NCI-H1105 (cell line): ENCODE results near the gene CT45A9.
"Not testable (repeated sequence)": the region's sequence is repeated elsewhere in the genome, so short reads cannot be mapped to it uniquely, and the experiment has no call there.

Experiments used
- DNase-seq: peaks from one replicate; lab custom pipeline; 2025; lab: John Stamatoyannopoulos, UW

The CT45A9 gene, protein sequence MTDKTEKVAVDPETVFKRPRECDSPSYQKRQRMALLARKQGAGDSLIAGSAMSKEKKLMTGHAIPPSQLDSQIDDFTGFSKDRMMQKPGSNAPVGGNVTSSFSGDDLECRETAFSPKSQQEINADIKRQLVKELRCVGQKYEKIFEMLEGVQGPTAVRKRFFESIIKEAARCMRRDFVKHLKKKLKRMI

DNA sequence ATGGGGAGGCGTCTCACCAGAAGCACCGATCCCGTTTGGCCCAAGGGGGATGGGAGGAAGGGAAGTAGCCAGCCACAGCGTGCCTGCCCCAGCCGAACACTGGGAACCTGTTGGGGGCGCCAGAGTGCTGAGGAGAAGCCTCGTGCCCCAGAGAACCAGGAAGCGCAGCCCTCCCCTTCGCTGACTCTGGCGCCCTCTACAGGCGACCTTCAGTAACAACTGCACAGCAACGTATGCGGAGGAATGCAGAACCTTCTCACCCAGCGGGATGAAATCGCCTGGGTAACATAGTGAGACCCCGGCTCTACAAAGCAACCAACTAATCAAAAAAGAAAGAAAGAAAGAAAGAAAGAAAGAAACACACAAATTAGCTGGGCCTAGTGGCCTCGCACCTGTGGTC, at the start of gene CT45A9:
Gene CT45A9, minus strand, starts transcription at position 101 of the 400 bp plus-strand sequence. CDS start 3,751 bp downstream, outside the sequence.
- not testable (repeated sequence) for DNase-seq

DNA sequence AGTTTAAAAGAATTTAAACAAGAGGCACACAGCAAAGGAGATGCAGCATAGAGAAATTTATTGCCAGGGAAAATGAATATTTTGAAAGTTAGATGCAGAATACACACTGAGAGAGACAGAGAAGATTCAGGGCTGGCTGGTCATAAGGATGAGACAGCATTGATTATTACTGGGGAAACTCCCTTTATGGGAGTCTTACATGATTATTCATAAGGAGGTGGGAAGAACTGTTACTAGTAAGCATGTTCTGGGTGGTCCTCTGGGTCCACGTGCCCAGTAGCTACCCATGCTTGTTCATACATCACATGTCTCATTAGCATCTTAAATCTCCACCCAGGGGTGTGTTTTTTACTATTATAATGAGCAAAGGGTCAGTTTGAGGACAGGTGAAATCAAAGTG, 48.9 kb upstream of the CT45A9 start:
- DNase-seq = not testable (repeated sequence)

DNA sequence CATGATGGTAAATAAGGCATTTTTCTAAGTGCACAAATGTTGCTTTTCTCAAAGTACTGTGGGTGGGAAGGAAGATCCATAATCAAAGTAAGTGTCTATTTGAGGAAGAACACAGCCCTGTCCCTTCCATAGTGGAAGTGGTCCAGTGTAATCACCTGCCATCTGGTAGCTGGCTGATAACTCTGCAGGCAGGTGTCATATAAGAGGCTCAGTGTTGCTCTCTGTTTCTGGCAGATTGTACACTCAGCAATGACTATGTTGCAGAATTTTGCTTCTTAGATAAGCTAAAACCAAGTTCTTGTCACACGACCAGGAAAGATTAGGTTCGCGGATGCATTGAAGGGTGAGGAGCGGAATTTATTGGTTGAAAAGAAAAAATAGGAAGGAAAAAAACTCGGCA, 42.8 kb upstream of the CT45A9 start:
- no peak for DNase-seq

DNA sequence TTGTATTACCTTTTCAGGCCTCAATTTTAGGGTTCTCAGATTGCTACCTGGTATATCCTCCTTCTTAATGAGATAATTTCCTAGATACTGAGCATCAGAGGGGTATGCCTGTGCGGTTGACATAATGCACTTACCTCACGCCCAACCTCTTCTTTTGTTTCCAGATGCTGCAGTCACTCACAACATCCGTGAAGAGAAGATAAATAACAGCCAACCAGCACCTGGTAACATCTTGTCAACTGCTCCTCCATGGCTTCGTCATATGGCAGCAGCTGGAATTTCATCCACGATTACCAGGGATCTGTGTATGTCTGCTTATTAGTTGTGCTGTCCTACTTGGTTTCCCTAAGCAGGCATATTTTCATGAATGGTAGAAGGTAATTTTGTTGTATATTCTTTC, 38.6 kb upstream of the CT45A9 start:
- DNase-seq = no peak

DNA sequence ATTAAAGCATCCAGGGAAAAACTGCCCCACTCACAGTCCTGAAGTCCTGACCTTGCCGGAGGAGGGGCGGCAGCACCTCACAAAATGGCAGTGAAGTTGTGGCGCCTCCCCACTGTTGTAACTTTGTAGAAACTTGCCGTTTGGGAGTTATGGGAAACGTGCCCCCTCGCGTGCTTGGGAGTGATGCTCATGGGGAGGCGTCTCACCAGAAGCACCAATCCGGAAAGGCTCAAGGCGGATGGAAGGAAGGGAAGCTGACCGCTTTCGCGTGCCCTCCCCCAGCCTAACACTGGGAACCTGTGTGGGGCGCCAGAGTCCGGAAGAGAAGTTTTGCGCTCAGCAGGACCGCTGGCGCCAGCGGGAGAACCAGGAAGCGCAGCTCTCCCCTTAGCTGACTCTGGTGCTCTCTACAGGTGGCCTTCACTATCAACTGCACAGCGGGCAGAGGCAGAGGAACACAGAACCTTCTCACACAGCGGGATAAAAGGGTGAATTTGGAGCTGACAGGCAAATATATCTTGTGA, 21.7 kb upstream of the CT45A9 start, which contains the start of the genes CT45A10 and SAGE1:
Gene CT45A10, minus strand, starts transcription at position 151 of the 524 bp plus-strand sequence. CDS start 8,100 bp downstream, outside the sequence.
Gene SAGE1, plus strand, starts transcription at position 423 of the 524 bp plus-strand sequence. CDS start 2,527 bp downstream, outside the sequence.
- no peak for DNase-seq

DNA sequence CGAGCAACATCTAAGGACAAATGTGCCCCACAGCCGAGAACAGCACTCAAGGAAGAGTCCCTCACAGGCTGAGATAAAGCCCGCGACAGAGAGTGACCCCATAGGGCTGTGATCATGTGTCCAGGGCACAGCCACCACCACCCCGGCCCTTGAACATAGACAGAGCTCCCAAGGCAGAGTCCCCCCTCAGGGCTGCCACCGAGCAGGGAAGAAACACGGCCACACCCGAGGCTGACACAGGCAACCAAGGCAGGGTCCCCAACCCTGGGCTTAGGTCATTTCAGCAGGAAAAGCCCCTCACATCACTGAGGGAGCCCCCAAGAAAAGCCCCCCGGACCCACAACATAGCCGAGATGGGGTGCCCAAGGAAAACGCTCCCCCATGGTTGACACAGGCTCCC, 21.2 kb upstream of the CT45A9 start:
- no peak for DNase-seq

DNA sequence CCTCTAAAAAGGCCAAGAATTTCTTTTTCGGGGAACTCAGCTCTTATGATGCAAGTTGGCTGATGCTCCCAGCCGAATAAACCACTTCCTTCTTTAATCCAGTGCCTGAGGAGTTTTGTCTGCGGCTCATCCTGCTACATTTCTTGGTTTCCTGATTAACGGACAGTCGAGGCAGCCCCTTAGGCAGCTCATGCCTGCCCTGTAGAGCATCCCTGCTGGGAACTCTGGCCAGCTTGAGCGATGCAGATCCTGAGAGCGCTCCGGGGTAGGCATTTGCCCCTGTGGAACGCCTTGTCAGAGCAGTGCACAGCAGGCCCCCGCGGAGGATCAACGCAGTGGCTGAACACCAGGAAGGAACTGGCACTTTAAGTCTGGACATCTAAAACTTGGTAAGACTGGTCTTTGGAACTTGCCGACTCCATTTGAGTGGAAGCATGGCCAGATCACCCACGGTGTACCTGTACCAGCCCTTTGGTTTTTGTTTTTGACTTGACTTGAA, 18.5 kb upstream of the CT45A9 start:
- no peak for DNase-seq

DNA sequence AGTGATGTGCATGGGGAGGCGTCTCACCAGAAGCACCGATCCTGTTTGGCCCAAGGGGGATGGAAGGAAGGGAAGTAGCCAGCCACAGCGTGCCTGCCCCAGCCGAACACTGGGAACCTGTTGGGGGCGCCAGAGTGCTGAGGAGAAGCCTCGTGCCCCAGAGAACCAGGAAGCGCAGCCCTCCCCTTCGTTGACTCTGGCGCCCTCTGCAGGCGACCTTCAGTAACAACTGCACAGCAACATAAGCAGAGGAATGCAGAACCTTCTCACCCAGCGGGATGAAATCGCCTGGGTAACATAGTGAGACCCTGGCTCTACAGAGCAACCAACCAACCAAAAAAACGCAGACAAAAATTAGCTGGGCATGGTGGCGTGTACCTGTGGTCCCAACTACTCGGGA, 17.4 kb upstream of the CT45A9 start:
- not testable (repeated sequence) for DNase-seq

DNA sequence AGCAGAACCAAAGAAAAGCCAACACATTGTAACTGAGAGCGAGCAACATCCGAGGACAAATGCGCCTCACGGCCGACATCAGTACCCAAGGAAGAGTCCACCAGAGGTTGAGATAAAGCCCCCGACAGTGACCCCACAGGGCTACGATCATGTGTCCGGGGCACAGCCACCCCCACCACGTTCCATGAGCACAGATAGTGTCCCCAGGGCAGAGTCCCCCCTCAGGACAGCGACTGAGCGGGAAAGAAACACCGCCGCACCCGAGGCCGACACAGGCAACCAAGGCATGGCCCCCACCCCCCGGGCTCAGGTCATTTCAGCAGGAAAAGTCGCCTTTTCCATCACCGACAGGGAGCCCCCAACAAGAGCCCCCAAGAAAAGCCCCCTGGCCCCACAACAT, 16.6 kb upstream of the CT45A9 start:
- not testable (repeated sequence) for DNase-seq

DNA sequence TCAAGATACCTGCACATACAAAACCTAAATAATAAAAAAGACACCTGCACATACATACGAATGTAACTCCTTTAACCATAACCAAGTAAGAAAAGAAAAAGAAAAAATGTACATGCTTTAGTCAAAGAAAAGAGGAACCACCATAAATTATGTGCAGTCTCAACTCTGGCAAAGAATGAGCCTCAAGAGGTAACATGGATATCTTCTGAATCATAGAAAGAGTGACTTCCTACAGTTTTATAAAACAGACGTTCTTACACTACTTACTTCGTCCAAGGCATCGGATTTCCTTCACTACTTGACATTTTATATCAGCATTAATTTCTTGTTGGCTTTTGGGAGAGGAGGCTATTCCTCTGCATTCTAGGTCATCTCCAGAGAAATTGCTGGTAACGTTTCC, 11.1 kb upstream of the CT45A9 start:
- not testable (repeated sequence) for DNase-seq

DNA sequence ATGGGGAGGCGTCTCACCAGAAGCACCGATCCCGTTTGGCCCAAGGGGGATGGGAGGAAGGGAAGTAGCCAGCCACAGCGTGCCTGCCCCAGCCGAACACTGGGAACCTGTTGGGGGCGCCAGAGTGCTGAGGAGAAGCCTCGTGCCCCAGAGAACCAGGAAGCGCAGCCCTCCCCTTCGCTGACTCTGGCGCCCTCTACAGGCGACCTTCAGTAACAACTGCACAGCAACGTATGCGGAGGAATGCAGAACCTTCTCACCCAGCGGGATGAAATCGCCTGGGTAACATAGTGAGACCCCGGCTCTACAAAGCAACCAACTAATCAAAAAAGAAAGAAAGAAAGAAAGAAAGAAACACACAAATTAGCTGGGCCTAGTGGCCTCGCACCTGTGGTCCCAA, 17.2 kb downstream of the CT45A9 start, which contains the start of gene CT45A8:
Gene CT45A8, minus strand, starts transcription at position 101 of the 400 bp plus-strand sequence. CDS start 3,755 bp downstream, outside the sequence.
- DNase-seq = not testable (repeated sequence)

DNA sequence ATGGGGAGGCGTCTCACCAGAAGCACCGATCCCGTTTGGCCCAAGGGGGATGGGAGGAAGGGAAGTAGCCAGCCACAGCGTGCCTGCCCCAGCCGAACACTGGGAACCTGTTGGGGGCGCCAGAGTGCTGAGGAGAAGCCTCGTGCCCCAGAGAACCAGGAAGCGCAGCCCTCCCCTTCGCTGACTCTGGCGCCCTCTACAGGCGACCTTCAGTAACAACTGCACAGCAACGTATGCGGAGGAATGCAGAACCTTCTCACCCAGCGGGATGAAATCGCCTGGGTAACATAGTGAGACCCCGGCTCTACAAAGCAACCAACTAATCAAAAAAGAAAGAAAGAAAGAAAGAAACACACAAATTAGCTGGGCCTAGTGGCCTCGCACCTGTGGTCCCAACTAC, 34.4 kb downstream of the CT45A9 start, which contains the start of gene CT45A7:
Gene CT45A7, minus strand, starts transcription at position 101 of the 400 bp plus-strand sequence. CDS start 3,747 bp downstream, outside the sequence.
- DNase-seq = not testable (repeated sequence)

DNA sequence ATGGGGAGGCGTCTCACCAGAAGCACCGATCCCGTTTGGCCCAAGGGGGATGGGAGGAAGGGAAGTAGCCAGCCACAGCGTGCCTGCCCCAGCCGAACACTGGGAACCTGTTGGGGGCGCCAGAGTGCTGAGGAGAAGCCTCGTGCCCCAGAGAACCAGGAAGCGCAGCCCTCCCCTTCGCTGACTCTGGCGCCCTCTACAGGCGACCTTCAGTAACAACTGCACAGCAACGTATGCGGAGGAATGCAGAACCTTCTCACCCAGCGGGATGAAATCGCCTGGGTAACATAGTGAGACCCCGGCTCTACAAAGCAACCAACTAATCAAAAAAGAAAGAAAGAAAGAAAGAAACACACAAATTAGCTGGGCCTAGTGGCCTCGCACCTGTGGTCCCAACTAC, 51.7 kb downstream of the CT45A9 start, which contains the start of gene CT45A2:
Gene CT45A2, minus strand, starts transcription at position 101 of the 400 bp plus-strand sequence. CDS start 3,747 bp downstream, outside the sequence.
- DNase-seq = not testable (repeated sequence)
